NT2/D1 (cell line): ENCODE results near the gene DCC.

Experiments used
- SUZ12 ChIP-seq: IDR thresholded peaks from 2 replicates; pipeline ENCODE4 v1.6.1; 2011; ENCODE audit not compliant: insufficient read length, insufficient read depth; ENCODE audit errors: extremely low read depth
- YY1 ChIP-seq: IDR thresholded peaks from 2 replicates; pipeline ENCODE4 v1.6.1; 2011; ENCODE audit not compliant: insufficient read length, insufficient read depth
- ZNF274 ChIP-seq: IDR thresholded peaks from 2 replicates; pipeline ENCODE4 v1.6.1; 2011; ENCODE audit warnings: mild to moderate bottlenecking, low read depth, low read length

DNA sequence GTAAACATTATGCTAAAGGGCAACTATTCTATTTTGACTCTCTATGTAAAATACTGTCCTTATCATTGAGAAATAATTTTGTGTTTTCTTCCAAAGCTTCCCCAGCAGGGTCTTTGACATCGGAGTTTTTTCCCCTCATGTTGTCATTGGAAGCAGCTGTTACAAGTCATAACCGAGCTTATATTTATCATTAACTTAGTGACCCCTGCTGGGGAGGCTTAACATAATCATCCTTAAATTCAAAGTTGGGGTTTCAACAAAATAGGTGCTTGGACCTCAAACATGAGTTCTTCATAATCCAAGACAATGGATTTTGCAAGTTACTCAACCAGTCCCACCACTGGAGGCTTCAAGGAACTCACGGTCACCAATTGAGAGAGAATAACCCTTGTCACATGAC, 330.9 kb downstream of the DCC start:
- TF ChIP-seq ZNF274 (no peak), YY1 (no peak), SUZ12 (no peak)
